Kidney (tissue), 14 donors: ENCODE data around the gene B4GALT6. TPM values are rescaled to one million over a fixed set of nuclear protein-coding genes. Genes with fewer than 3 reads are reported as not detected.

Source experiments
- DNase-seq, 5 donors: peaks; one replicate each; pipeline ENCODE4 v3.0.0-alpha.2; 2013 to 2020
- FAIRE-seq: peaks from 2 replicates; lab custom pipeline; 2012; peaks lifted over from hg19 to GRCh38; lab: Jason Lieb, UNC
- H3K27ac ChIP-seq, 2 donors: one replicate each; pipeline ENCODE4 v1.7.0; 2013; ENCODE audit warnings: low read depth in 2 of 2, low read length in 2 of 2, inconsistent platforms in 1 of 2
- H3K27me3 ChIP-seq: one replicate; pipeline ENCODE4 v1.7.1; 2013; ENCODE audit warnings: low read length, inconsistent platforms; ENCODE audit not compliant: control insufficient read depth, insufficient read depth
- H3K36me3 ChIP-seq, 3 donors: one replicate each; pipeline versions ENCODE4 v1.7.0 to v1.7.1; 2013; ENCODE audit warnings: low read length in 3 of 3, control low read depth in 1 of 3, inconsistent platforms in 1 of 3; ENCODE audit not compliant: insufficient read depth in 3 of 3, control insufficient read depth in 2 of 3
- H3K4me1 ChIP-seq, 3 donors: one replicate each; pipeline versions ENCODE4 v1.7.0 to v1.7.1; 2013; ENCODE audit warnings: low read length in 3 of 3, inconsistent platforms in 1 of 3, low read depth in 1 of 3; ENCODE audit not compliant: control insufficient read depth in 2 of 3, insufficient read depth in 2 of 3
- H3K4me3 ChIP-seq, 3 donors: one replicate each; pipeline versions ENCODE4 v1.7.0 to v1.8.1; 2013; ENCODE audit warnings: low read length in 3 of 3, control low read depth in 1 of 3, inconsistent platforms in 1 of 3
- H3K9ac ChIP-seq, 3 donors: one replicate each; pipeline versions ENCODE4 v1.7.0 to v1.7.1; 2013; ENCODE audit warnings: low read length in 3 of 3, control low read depth in 1 of 3, inconsistent platforms in 1 of 3
- H3K9me3 ChIP-seq, 3 donors: one replicate each; pipeline versions ENCODE4 v1.7.0 to v1.7.1; 2013; ENCODE audit warnings: low read length in 3 of 3, control low read depth in 1 of 3, inconsistent platforms in 1 of 3; ENCODE audit not compliant: control insufficient read depth in 2 of 3, insufficient read depth in 1 of 3
- intact Hi-C: fragments of 100-400 bp; cut with DNase I; formaldehyde crosslinking; loops from one replicate; pipeline ENCODE4 v1.11.1; 2022
- polyA plus RNA-seq: library from polyadenylated mRNA; stranded (reverse); fragments of 350-450 nt; fragmentation: Illumina TruSeq; extraction: RNeasy Lipid Tissue Mini Kit (QIAGEN cat#74804); gene quantifications from one replicate; pipeline ENCODE4 v1.2.3, GENCODE V29; 2014; ENCODE audit warnings: low read depth, low replicate concordance; ENCODE audit not compliant: insufficient read depth
- total RNA-seq: library from RNA; stranded (reverse); fragmentation: NEBNext Ultra II Directional; extraction: Animal tissue kit (Norgen Biotek cat#: 25700); gene quantifications from one replicate; pipeline ENCODE4 v1.2.1, GENCODE V29; 2021
- TF ChIP-seq, protein P1 (sequence below): IDR thresholded peaks from 3 replicates; pipeline ENCODE4 v1.5.1; 2012; ENCODE audit warnings: mild to moderate bottlenecking, moderate library complexity, borderline replicate concordance; ENCODE audit not compliant: insufficient read depth; ENCODE audit errors: extremely low read depth
- donor health status: control.
- donor health status: control.
- donor health status: control.
- donor health status: control.
- donor health status: control.
- donor health status: DM: yes; HTN: yes; CAD: no.
- donor health status: Normal renal cell carcinoma (clear cell type).

Gene B4GALT6
- total and polyA plus RNA-seq, 2 donors from 2014 or later: 2.1 to 4.2 TPM

GRCh38 chr18:31669541-31669940 is 14.8 kb downstream of the B4GALT6 start:
- no peaks in the 10 kb centered on the region for H3K4me1 ChIP-seq
- no peak for FAIRE-seq
- H3K9ac ChIP-seq: no peak overlapping the region
- intact Hi-C loops: no loop called here
- no peak for DNase-seq
- no peaks in the 10 kb centered on the region for H3K27me3 ChIP-seq
- H3K27ac ChIP-seq: no peak overlapping the region
- no peaks in the 10 kb centered on the region for H3K36me3 ChIP-seq
- no peaks in the 10 kb centered on the region for H3K9me3 ChIP-seq
- no peak overlapping the region for H3K4me3 ChIP-seq
- TF ChIP-seq, protein P1, sequence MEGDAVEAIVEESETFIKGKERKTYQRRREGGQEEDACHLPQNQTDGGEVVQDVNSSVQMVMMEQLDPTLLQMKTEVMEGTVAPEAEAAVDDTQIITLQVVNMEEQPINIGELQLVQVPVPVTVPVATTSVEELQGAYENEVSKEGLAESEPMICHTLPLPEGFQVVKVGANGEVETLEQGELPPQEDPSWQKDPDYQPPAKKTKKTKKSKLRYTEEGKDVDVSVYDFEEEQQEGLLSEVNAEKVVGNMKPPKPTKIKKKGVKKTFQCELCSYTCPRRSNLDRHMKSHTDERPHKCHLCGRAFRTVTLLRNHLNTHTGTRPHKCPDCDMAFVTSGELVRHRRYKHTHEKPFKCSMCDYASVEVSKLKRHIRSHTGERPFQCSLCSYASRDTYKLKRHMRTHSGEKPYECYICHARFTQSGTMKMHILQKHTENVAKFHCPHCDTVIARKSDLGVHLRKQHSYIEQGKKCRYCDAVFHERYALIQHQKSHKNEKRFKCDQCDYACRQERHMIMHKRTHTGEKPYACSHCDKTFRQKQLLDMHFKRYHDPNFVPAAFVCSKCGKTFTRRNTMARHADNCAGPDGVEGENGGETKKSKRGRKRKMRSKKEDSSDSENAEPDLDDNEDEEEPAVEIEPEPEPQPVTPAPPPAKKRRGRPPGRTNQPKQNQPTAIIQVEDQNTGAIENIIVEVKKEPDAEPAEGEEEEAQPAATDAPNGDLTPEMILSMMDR: no peak

DNA sequence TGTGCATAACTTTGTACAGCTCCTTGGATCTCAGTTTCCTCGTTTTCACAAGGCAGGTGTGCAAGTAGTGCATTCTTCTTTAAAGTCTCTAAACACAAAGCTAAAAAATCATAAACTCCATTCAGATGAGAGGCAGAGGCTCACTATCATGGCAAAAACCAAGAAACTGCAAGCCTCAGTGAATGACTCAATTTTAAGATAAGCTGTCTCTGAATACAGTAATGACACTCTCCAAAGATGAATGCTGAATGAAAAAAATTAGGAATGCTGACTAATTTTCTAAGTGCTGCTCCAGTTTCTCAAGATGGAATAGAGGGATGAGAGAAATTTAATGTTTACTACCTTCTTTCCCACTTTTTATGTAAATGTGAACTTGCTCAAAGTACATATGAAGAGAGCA is 17.2 kb downstream of the B4GALT6 start:
- no peaks in the 10 kb centered on the region for H3K4me1 ChIP-seq
- intact Hi-C loops: no loop called here
- DNase-seq (no peak), FAIRE-seq (no peak)
- no peaks in the 10 kb centered on the region for H3K36me3 ChIP-seq
- H3K27me3 ChIP-seq: no peaks in the 10 kb centered on the region
- no peak overlapping the region for H3K27ac ChIP-seq
- TF ChIP-seq, protein P1: no peak
- no peak overlapping the region for H3K4me3 ChIP-seq
- no peaks in the 10 kb centered on the region for H3K9me3 ChIP-seq
- no peak overlapping the region for H3K9ac ChIP-seq

GRCh38 chr18:31666055-31666454 is 18.3 kb downstream of the B4GALT6 start:
- no peaks in the 10 kb centered on the region for H3K4me1 ChIP-seq
- intact Hi-C loops: no loop called here
- H3K9ac ChIP-seq: no peak overlapping the region
- no peak overlapping the region for H3K4me3 ChIP-seq
- no peaks in the 10 kb centered on the region for H3K36me3 ChIP-seq
- no peaks in the 10 kb centered on the region for H3K27me3 ChIP-seq
- DNase-seq (no peak), FAIRE-seq (no peak)
- TF ChIP-seq, protein P1: no peak
- no peak overlapping the region for H3K27ac ChIP-seq
- no peaks in the 10 kb centered on the region for H3K9me3 ChIP-seq

DNA sequence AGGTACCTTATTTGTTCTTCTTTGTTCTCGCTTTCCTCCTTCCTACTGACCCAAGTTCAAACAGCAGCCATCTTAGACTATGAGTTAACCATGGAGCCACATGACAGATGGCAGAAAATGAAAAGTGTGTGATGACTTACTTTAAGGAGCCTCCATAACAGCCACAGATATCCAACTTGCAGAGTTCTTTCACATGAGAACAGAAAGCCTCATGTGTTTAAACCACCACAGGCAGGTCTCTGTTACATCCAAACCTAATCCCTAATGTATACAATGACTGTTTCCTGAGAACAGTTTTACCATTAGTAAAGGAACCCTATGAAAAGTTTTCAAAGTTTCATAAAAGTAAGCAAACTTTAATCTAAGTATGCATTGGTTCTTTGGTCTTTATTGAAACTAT is 20.3 kb downstream of the B4GALT6 start:
- no peaks in the 10 kb centered on the region for H3K36me3 ChIP-seq
- H3K4me1 ChIP-seq: no peaks in the 10 kb centered on the region
- H3K9me3 ChIP-seq: no peaks in the 10 kb centered on the region
- DNase-seq (no peak), FAIRE-seq (no peak)
- no peaks in the 10 kb centered on the region for H3K27me3 ChIP-seq
- H3K27ac ChIP-seq: no peak overlapping the region
- TF ChIP-seq, protein P1: no peak
- H3K9ac ChIP-seq: no peak overlapping the region
- intact Hi-C loops: no loop called here
- H3K4me3 ChIP-seq: no peak overlapping the region
